Inflammatory macrophage treated with lipopolysaccharide for 4 hours (primary cell): ENCODE results near the gene KCNG2.
"Not testable (repeated sequence)": the region's sequence is repeated elsewhere in the genome, so short reads cannot be mapped to it uniquely, and the experiment has no call there.

Experiments used
- DNase-seq: peaks from one replicate; pipeline ENCODE4 v3.0.0-alpha.2; 2020

KCNG2 gene

DNA sequence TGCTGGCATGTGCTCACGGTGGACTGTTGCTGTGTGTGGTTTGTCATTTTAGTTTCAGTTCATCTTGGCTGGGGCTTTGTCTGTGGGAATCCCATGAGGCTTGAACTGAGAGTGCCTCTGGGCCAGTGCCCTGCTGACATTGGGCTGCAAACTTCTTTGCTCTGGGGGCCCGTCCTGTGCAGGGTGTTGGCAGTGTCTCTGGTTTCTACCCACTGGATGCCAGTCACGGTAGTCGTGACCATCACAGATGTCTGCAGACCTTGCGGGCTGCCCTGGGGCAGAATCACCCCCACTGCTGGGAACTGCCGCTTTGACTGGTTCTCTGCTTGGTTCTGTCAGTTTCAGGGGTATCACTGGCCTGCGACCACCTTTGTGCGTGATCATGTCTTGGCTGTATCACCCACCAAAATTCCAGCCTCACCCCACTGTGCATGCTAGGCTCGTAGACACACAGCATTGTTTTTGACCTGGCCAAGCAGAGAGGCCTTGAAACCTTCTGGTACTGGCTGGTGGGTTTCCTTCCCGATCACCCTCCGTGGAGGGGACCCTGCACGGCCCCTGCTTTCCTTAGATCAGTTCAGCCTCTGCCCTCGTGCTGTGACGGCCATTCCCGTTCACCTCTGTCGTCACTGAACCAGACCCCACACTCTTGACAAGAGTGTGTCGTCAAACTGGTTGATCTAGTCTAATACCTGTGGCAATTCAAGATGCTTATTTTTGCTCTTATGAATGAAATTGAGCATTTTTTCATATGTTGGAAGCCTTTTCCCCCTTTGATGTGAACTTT, 57.6 kb downstream of the KCNG2 start:
- no peak for DNase-seq

DNA sequence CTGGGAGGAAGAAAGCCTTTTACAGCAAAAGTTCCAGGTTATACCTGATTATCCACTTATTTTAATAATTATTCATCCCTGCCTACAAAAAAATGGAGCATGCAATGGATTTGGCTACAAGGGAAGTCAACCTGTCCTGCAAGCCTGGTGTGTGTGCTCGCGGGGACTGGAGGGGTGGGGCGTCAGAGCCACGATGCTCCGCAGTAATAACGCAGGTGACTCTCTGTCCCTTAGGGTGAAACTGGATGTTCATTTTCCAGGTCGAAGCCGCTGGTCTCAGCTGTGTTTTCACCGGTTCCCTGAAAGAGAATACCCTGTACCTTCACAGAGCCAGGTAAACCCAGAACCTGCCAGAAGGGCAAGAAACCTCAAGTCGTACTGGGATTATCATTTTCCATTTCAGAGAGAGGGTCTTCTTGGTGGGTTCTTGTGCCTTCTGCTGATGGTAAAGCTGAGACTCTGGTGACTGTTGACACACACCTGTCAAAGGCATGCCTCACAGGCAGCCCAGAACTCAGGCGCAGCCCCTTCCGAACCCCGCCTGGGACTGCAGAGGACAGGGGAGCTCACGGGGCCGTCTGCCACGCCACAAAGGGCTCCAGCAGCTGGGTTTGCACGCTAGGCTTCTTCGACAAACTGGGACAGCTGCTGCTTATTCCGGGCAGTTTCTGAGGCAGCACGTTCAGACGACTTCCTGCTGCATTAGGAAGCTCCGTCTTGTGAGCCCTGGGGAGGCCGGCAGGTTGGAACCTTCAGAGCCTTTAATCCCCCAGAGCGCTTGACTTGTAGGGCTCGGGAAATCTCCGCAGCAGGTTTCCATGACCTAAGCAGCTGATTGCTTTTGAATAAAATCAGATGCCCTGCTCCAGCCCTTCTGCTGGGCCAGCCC, 58.6 kb downstream of the KCNG2 start:
- no peak for DNase-seq

DNA sequence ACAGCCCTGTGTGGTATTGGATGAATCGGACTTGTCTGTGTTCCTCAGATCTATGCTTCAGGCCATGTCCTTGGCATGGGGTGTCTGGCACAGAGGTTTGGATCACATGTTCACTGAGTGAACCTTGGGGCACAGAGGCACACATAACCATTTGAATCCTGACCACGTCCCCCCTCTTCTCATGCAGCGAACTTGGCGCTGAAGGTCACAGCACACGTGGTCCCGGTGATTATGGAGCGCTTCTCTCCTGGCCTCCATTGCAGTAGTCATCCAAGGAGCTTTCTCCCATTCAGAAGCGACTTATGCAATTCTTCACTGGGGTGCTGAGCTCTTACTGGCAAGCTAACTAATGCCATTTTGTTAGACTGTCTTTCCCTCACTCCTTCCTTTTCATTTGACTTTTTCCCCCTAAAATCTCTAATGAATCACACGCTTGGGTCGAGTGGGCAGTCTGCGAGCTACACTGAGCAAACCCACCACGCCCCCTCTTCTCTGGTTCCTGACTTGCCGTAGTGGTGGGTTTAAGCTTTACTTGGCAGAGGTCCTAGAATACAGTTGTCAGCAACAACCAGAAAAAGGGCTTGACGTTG, 59.4 kb downstream of the KCNG2 start:
- no peak for DNase-seq

DNA sequence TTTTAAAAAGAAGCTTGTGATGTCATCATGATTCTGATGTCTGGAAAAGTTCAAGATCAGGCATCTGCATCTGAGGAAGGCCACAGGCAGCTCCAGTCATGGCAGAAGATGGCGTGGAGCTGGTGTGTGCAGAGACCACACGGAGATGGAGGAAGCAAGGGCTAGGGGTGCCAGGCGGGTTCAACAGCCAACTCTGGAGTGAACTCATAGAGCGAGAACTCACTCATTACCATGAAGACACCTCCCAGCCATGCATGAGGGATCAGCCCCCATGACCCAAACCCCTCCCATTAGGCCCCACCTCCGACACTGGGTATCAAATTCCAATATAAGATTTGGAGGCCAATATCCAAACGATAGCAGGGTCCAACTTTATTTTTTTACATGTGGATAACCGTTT, 61.6 kb downstream of the KCNG2 start:
- DNase-seq, result no peak

DNA sequence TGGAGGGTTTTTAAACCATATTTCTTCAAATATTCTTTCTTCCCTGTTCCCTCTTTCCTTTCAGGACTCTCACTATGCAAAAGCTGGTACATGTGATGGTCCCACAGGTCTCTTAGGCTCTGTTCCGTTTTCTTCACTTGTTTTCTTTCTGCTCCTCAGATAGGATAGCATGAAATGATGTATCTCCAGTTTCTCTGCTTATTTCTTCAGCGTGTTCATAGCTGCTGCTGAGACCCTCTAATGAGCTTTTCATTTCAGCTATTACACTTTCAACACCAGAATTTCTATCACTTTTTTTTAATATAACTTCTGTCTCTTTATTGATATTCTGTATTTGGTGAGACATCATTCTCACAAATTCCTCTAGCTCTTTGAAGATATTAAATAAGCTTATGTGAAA, 63.9 kb downstream of the KCNG2 start:
- no peak for DNase-seq

DNA sequence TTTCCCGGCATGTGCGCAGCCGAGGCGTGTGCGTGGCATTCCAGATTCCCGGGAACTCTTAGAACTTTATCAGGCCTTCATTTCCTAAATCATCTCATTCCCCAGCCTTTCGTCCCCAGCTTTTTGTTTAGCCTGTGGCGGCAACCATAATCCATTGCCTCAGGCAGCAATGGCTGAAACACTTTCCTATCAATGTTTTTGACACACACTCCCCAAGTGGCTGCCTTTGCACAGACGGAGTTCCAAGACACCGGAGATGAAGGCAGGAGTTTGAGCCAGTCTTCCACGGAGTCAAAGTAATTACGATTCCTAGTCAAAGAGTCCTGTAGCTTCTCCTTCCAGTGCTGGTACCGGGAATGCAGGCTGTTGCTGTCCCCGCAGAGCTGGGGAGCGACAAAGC, 64.8 kb downstream of the KCNG2 start:
- DNase-seq, result no peak

DNA sequence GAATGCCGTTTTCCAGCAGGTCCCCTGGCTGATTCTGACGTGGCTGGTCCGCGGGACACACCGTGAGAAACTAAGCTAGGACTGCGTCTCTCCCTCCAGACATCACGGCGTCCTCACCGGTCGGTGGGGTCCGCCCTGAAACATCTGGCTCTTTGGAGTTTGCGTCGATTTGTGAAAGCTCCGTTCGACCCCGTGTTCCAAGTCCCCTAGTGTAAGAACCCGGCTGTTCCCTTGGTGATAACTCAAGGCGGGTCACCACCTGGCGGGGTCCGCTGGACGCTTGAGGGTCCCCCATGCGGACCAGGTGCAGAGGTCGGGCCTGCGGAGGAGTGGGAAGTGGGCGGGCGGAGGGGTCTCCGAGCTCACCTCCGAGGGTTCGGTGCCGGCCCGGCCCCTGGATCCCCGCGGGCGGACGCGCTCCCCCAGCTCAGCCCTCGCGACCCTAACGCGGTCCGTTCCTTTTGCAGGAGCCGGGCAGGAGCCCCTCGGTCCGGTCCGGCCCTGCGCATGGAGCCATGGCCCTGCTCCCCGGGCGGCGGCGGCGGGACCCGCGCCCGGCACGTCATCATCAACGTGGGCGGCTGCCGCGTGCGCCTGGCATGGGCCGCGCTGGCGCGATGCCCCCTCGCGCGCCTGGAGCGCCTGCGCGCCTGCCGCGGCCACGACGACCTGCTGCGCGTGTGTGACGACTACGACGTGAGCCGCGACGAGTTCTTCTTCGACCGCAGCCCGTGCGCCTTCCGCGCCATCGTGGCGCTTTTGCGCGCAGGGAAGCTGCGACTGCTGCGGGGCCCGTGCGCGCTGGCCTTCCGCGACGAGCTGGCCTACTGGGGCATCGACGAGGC, 65.6 kb downstream of the KCNG2 start:
- no peak for DNase-seq

DNA sequence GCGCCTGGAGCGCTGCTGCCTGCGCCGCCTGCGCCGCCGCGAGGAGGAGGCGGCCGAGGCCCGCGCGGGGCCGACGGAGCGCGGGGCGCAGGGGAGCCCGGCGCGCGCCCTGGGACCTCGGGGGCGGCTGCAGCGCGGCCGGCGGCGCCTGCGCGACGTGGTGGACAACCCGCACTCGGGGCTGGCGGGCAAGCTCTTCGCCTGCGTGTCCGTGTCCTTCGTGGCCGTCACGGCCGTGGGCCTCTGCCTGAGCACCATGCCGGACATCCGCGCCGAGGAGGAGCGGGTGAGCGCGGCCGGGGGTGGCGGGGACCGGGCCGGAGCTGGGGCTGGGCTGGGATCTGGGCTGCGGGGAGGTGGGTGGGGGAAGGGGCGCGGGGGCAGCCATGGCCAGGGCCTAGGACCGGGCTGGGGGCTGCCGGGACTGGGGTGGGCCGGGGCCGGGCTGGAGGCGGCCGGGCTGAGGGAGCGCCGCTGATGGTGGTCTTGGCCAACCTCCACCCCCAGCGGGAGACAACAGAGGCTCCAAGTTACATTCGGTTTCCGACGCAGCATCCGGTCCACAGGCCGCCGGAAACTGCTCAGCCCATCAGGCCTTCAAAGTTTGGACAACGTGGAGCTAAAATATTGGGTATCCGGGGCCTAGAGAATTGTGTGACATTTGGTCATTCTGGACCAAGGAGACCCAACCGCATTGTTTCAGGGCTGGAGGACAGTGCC, 66.4 kb downstream of the KCNG2 start:
- DNase-seq, result no peak

DNA sequence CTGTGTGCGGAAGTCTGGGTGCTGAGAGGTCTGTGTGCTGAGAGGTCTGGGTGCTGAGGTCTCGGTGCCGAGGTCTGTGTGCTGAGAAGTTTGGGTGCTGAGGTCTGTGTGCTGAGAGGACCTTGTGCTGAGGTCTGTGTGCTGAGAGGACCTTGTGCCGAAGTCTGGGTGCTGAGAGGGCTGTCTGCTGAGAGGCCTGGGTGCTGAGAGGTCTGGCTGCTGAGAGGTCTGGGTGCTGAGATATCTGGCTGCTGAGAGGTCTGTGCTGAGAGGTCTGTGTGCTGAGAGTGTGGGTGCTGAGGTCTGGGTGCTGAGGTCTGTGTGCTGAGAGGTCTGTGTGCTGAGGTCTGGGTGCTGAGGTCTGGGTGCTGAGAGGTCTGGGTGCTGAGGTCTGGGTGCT, 67.2 kb downstream of the KCNG2 start:
- not testable (repeated sequence) for DNase-seq

DNA sequence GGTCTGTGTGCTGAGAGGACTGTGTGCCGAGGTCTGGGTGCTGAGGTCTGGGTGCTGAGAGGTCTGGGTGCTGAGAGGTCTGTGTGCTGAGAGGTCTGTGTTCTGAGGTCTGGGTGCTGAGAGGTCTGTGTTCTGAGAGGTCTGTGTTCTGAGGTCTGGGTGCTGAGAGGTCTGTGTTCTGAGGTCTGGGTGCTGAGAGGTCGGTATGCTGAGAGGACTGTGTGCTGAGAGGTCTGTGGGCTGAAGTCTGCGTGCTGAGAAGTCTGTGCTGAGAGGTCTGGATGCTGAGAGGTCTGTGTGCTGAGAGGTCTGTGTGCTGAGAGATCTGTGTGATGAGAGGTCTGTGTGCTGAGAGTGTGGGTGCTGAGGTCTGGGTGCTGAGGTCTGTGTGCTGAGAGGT, 68.2 kb downstream of the KCNG2 start:
- not testable (repeated sequence) for DNase-seq

DNA sequence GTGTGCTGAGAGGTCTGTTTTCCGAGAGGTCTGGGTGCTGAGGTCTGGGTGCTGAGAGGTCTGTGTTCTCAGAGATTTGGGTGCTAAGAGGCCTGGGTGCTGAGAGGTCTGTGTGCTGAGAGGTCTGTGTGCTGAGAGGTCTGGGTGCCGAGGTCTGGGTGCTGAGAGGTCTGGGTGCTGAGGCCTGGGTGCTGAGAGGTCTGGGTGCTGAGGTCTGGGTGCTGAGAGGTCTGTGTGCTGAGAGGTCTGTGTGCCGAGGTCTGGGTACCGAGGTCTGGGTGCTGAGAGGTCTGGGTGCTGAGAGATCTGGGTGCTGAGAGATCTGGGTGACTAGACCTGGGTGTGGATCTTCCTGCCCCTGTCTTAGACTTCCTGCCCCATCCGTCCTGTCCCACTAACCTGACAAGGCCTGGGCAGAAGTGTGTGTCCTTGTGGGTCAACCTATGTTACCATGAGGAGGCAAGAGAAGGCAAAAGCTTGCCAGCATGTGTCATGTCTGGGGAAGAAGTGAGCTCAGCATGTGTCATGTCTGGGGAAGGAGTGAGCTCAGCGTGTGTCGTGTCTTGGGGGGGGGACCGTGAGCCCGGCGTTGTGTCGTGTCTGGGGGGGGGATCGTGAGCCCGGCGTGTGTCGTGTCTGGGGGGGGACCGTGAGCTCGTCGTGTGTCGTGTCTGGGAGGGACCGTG, 69.3 kb downstream of the KCNG2 start:
- no peak for DNase-seq

DNA sequence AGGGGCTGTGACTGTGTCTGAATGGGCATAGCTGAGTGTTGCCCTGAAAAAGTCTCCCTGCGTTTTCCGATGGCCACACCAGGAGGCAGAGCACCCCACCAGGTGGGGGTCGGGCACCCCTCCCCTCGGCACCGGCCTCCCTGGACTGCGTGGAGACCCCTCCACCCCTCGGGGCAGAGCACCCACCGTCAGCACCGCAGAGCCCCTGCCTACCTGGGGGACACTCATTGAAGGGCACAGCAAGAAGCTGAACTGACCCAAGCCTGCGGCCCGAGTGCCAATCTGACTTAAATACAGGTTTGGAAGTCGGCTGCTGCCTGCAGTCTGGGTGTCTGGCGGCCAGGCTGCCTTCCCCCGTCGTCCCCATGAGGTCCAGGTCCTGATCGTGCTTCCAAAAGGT, 69.9 kb downstream of the KCNG2 start:
- no peak for DNase-seq

DNA sequence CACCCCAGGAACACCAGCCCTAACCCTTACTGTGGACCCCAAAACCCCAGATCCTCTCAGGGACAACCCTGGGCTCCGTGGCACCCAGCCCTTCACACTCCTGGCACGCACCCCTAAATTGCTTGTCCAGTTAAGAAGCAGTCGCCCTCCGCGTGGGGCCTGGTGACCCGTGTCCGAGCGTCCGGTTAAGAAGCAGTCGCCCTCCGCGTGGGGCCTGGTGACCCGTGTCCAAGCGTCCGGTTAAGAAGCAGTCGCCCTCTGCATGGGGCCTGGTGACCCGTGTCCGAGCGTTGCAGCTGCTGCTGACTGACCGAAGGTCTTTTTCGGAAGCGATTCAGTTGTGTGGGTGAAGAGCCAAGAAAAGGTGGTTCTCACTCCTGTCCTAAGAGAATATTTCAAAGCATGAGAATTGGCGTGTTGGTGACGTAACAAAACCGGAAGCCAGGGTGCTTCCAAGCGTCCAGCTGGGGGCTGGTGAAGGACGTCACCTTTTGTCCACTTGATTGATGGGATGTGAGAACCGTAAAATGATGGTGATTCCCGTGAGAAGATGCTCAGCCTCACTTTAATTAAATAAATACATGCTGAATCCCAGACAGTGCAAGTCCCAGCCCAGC, 70.5 kb downstream of the KCNG2 start:
- DNase-seq, result no peak

DNA sequence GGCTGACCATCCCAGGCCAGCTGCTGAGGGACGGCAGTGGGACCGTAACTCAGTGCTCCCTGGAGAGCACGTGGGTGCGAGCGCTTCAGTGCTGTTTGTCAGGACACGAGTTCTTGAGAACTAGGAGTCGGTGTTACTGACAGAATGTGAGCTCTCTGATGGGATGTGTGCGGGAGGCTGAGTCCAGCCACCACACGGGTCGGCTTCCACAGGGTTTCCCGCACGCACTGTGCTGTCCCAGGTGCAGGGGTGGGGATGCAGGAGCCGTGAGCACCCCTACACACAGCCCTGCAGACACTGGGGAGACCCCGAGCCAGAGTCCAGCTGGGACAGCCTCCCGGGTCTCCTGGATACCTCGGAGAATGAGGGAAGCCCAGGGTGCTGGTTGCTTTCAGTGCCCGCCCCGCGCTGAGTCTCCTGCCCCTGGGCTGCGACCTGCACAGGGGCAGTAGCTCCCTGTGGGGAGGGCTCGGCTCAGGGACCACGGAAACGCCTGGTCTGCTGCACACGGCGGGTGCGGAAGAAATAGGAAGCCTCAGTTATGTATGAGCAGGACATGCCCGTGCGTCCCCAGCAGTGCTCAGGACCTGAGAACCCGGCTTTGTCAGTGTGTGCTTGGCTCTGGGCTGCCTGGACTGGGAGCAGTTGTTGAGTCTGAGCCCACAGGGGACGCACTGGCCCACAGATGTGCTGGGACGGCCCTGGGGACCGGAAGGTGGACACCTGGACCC, 71.2 kb downstream of the KCNG2 start:
- no peak for DNase-seq

DNA sequence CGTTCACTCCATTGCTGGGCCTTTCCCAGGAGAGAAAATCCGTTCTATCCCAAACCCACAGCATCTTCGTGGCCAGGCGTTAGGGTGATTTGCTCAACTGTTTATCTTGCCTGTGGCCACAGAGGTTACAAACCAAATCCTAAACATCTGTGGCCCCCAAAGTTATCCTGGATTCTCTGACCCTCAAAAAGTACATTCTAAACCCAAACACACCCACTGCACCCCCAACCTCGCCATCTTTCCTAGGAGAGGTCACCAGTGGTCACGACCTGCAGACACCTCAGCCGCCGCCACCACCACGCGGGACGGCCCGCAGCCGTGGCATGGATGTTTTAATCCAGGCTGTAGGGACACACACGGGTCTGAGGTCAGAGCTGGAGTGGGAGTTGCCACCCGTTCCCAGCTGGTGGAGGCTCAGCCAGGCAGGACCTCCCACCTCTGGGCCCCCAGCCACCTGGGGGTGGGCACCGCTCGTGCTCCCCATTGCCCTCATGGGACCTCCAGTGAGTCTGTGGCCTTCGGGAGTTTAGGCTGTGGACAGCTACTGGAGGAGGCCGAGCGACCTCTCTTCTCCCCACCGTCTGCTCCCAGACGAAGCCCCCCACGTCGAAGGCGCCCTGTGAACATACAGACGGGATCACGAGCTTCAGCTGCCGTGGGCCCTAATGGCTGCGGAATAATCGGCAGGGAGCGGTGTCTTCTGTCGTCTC, 72.0 kb downstream of the KCNG2 start:
- DNase-seq, result no peak

DNA sequence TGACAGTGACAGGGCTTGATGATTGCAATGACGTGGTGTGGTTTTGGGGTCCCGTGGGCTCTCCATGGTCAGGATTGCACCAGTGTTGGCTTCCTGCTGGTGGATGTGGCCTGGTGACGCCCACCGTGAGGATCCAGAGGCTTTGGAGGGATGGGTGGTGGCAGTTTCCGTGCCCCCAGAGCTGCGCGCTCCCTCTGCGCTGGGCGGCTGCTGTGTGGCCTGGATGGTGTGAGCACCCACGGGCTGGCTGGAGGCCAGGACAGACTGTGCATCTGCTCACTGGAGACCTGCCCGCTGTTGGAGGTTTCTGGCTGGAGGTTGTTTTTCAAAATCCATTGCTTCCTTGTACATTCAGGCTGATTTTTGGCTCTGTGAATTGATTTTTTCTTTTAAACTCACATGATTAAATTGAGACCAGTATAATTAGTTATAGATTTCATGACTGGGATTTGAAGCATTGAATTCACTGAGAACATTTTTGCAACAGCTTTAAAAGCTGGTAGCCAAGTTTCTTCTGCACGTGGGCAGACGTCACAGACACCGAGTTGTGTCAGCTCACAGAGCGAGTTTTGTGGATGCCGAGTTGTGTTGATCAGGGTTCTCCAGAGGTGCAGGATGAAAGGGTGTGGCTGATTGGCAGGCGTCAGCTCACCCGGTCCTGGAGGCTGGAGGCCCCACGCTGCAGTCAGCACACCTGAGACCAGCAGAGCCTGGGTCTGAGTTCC, 72.7 kb downstream of the KCNG2 start:
- DNase-seq, result no peak

DNA sequence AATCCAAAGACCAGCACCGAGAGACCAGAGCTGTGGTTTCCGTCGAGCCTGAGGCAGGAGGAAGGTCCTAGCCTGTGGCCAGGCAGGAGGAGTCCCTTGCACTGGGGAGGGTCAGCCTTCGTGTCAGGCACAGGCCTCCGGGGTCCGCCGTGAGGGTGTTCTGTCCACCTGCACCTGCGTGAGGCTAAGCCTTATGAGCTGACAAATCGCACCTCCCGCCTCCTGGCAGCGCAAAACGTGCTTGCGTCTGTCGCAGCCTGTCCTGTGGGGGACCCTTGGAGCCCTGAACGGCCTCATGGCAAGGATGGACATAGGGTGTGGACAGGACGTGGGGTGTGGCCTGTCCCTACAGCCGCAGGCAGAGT, 73.3 kb downstream of the KCNG2 start:
- DNase-seq, result no peak

DNA sequence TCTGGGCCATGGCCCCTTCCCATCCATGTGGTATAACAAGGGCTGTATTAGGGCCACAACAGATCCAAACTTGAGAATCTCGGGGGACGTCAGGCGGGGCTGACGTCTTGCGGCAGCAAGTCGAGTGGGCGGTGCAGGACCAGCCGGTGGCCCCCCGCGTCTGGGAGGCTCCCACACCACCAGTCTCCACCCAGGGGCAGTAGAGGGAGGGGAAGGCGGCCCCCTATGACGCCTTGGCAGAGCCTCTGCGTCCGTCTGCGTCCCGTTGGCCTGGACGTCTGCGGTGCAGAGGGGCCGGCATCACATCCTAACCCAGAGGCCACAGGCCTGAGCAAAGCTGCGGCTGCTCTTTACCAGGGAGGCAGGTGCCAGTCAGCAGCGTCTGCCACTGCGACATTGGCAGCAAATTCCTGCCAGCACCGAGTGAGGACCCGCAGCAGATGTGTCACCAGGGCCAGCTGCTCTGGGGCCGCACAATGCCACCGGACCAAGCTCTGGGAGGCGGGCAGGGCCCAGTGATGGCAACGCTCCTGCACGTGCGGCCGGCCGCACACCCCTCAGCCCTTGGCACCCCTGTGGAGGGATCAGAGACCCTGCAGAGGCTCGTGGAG, 73.8 kb downstream of the KCNG2 start:
- no peak for DNase-seq
